Measurements from ENCODE around the gene HES4.

GRCh38 chr1:966135-966703 lies 33.7 kb downstream of the HES4 start, which contains the start of gene PLEKHN1:
- no peak for TF ChIP-seq MAX (IDR thresholded peaks at IDR 0.05)
- TF ChIP-seq FOXM1 (IDR thresholded peaks at IDR 0.05; ENCODE audit: borderline replicate concordance, low read depth), result no peak
- TF ChIP-seq YY1 (IDR thresholded peaks at IDR 0.05; ENCODE audit: low read depth), result no peak
- TF ChIP-seq TAF1 (IDR thresholded peaks at IDR 0.05; ENCODE audit: low read depth), result 0 out of 2 replicates have a peak, but pooled peaks have one; percentile 7
- TF ChIP-seq CREB1 (IDR thresholded peaks at IDR 0.05; ENCODE audit: low read depth), result no peak
- no peak for TF ChIP-seq TCF12 (IDR thresholded peaks at IDR 0.05; ENCODE audit: low read depth)
- no peak for TF ChIP-seq ZBTB7A (IDR thresholded peaks at IDR 0.05; ENCODE audit: low read depth)
- no peak for TF ChIP-seq TEAD4 (IDR thresholded peaks at IDR 0.05)
- TF ChIP-seq CEBPB (IDR thresholded peaks at IDR 0.05), result no peak
- no peak for TF ChIP-seq EGR1 (IDR thresholded peaks at IDR 0.05)
- TF ChIP-seq EP300 (IDR thresholded peaks at IDR 0.05; ENCODE audit: borderline replicate concordance), result no peak
